Fibroblast of villous mesenchyme (primary cell): ENCODE results near the gene DIP2A. TPM values are rescaled to one million over a fixed set of nuclear protein-coding genes. Genes with fewer than 3 reads are reported as not detected.

Source experiments
- DNase-seq: peaks from one replicate; pipeline ENCODE4 v3.0.0-alpha.2; 2010; ENCODE audit warnings: low read depth
- H3K4me3 ChIP-seq: 2 replicates; pipeline ENCODE4 v1.5.1; 2011; ENCODE audit warnings: low read depth, mild to moderate bottlenecking, low read length
- small RNA-seq: library from RNA; depleted of rRNA; stranded (forward); fragments of <200 nt; gene quantifications from one replicate; pipeline ENCODE3, GENCODE V24; 2012
- total RNA-seq: library from RNA; depleted of rRNA; stranded (reverse); fragments of >200 nt; gene quantifications from 2 replicates; pipeline ENCODE4 v1.2.3, GENCODE V29; 2012
- TF ChIP-seq, protein P1 (sequence below): IDR thresholded peaks from 2 replicates; pipeline ENCODE4 v1.5.1; 2012; ENCODE audit warnings: low read depth, mild to moderate bottlenecking, low read length; ENCODE audit not compliant: insufficient read depth

The DIP2A gene
- total RNA-seq, 1 donor = 32.0 TPM

DNA sequence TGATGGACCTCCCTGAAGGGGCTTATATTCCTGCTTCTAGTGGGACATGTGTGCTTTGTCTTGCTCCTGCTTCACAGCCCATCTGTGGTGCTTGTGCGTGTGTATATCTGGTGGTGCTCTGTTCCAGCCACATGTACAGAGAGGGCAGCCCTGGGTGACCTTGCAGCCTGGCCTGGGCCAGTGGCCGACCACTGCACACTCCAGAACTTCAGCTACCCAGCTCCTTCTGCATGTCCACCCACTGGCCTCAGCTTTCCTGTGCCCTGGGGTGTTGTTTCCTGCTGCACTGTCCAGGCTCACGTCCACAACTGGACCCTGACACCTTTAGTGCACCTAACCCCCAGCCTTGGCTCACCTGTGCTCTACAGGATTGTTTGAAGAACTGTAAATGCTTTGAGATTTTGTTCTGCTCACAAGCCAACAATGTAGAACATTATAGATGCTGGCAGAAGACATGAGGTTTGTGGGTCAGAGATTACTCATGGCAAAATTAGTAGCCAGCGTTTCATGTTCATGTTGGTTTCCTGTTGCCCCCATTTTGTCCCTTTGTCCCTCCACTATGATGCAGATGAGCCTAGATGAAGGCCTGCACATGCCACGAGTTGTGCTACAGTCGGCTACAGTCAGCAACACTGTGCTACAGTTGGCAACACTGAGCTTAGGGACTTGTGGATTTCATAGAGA is 151.5 kb downstream of the DIP2A start:
- no peak for DNase-seq
- no peak overlapping the region for H3K4me3 ChIP-seq
- TF ChIP-seq, protein P1, sequence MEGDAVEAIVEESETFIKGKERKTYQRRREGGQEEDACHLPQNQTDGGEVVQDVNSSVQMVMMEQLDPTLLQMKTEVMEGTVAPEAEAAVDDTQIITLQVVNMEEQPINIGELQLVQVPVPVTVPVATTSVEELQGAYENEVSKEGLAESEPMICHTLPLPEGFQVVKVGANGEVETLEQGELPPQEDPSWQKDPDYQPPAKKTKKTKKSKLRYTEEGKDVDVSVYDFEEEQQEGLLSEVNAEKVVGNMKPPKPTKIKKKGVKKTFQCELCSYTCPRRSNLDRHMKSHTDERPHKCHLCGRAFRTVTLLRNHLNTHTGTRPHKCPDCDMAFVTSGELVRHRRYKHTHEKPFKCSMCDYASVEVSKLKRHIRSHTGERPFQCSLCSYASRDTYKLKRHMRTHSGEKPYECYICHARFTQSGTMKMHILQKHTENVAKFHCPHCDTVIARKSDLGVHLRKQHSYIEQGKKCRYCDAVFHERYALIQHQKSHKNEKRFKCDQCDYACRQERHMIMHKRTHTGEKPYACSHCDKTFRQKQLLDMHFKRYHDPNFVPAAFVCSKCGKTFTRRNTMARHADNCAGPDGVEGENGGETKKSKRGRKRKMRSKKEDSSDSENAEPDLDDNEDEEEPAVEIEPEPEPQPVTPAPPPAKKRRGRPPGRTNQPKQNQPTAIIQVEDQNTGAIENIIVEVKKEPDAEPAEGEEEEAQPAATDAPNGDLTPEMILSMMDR = no peak

DNA sequence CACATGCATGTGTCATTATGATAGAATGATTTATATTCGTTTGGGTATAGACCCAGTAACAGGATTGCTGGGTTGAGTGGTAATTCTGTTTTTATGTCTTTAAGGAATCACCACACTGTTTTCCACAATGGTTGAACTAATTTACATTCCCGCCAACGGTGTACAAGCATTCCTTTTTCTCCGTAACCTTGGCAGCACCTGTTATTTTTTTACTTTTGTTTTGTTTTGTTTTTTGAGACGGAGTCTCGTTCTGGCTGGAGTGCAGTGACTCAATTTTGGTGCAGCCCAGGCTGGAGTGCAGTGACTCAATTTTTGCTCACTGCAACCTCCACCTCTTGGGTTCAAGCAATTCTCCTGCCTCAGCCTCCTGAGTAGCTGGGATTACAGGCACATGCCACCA is 154.7 kb downstream of the DIP2A start:
- TF ChIP-seq, protein P1 = no peak
- H3K4me3 ChIP-seq = no peak overlapping the region
- no peak for DNase-seq

DNA sequence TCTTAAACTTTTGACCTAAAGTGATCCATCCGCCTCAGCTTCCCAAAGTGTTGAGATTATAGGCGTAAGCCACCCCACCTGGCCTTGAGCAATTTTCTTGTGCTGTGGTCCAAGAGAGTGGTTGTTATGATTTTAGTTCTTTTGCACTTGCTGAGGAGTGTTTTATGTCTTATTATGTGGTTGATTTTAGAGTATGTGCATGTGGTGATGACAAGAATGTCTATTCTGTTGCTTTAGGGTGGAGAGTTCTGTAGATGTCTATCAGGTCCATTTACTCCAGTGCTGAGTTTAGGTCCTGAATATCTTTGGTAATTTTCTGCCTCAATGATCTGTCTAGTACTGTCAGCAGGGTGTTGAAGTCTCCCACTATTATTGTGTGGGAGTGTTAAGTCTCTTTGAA is 157.4 kb downstream of the DIP2A start:
- TF ChIP-seq, protein P1 = no peak
- no peak overlapping the region for H3K4me3 ChIP-seq
- no peak for DNase-seq

DNA sequence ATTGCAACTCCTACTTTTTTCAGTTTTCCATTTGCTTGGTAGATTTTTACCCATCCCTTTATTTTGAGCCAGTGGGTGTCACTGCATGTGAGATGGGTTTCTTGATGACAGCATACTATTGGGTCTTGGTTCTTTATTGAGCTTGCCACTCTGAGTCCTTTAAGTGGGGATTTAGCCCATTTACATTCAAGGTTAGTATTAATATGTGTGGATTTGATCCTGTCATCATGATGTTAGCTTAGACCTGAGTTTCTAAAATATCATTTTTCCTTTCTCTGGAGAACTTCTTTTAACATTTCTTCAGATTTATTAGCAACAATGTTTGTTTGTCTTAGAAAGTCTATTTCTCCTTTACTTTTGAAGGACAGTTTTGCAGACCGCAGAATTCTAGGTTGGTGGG is 158.0 kb downstream of the DIP2A start:
- no peak for DNase-seq
- TF ChIP-seq, protein P1 = no peak

DNA sequence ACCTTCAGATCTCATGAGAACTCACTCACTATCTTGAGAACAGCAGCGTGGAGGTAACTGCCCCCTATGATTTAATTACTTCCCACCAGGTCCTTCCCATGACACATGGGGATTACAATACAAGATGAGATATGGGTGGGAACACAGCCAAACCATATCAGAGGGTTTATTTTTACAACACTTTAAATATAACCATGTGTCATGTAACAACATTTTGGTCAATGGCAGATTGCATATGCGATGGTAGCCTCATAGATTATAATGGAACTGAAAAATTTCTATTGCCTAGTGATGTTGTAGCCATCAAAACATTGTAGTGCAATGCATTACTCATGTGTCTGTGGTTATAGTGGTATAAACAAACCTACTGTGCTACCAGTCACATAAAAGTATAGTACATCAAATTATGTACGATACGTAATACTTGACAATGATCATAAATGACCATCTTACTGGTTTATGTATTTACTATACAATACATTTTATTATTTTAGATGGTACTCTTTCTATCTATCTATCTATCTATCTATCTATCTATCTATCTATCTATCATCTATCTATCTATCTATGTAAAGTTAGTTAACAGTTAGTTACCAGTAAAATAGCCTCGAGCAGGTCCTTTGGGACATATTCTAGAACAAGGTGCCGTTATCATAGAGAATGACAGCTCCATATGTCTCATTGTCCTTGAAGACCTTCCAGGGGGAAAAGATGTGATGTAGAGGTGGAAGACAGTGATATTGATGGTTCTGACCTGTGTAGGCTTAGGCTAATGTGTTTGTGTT is 158.8 kb downstream of the DIP2A start:
- TF ChIP-seq, protein P1 = no peak
- no peak overlapping the region for H3K4me3 ChIP-seq
- DNase-seq = peak; percentile 41

More for the DNA sequence above, 158.0 kb downstream of the DIP2A start:
- no peak overlapping the region for H3K4me3 ChIP-seq

DNA sequence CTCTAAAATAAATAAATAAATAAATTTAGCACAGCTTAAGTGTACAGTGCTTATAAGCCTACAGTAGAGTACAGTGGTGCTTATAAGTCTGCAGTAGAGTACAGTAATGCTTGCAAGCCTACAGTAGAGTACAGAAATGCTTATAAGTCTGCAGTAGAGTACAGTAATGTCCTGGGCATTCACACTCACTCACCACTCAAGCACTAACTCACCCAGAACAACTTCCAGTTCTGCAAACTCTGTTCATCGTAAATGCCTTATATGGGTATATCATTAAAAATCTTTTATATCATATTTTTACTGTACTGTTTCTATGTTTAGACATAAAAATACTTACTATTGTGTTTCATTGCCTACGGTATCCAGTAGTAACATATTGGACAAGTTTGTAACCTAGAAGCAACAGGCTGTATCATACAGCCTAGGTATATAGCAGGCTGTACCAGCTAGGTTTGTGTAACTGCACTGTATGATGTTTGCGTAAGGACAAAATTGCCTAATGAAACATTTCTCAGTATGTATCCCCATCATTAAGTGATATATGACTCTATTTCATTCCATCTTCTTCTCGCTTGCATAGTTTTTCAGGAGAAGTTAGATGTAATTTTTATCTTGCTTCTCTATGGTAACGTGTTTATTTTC is 160.2 kb downstream of the DIP2A start:
- no peak overlapping the region for H3K4me3 ChIP-seq
- no peak for DNase-seq
- TF ChIP-seq, protein P1 = no peak

Small RNA genes within 50 kb of the gene (small RNA-seq; reads per million reads assigned to genes)
- not detected for gene RNU6-396P

Other genes with a start within 250 kb of the DIP2A start
- gene LSS, start 230.1 kb upstream of the DIP2A start, total RNA-seq = 139 and 182 TPM in 2 replicates
- gene MCM3AP, start 173.3 kb upstream of the DIP2A start, total RNA-seq = 60.9 and 67.6 TPM in 2 replicates
- gene YBEY, start 172.5 kb upstream of the DIP2A start, total RNA-seq = 10.3 and 10.4 TPM in 2 replicates
- 5.5 and 5.6 TPM in 2 replicates for gene C21orf58, start 135.0 kb upstream of the DIP2A start, total RNA-seq
- gene PCNT, start 134.7 kb upstream of the DIP2A start, total RNA-seq = 21.6 and 23.8 TPM in 2 replicates
- not detected in 2 replicates for gene S100B, start 146.2 kb downstream of the DIP2A start, total RNA-seq
- 120 and 164 TPM in 2 replicates for gene PRMT2, start 176.8 kb downstream of the DIP2A start, total RNA-seq